OCI-LY1 (cell line): ENCODE data around the gene HOOK2.

Source experiments
- H2AFZ ChIP-seq: fragments of 200-600 bp; sonication (generic), shearing (Covaris generic); 2 replicates; pipeline ENCODE4 v1.6.0; 2014; ENCODE audit warnings: antibody characterized with exemption, mild to moderate bottlenecking, low read length
- H3F3A ChIP-seq: fragments of 200-600 bp; sonication (generic), shearing (Covaris generic); 2 replicates; pipeline ENCODE4 v1.6.0; 2014; ENCODE audit warnings: mild to moderate bottlenecking, antibody characterized with exemption, low read length, moderate library complexity; ENCODE audit not compliant: insufficient read depth
- H3K27ac ChIP-seq: fragments of 200-600 bp; sonication (generic); 2 replicates; pipeline ENCODE4 v1.5.1; 2014; ENCODE audit warnings: low read length, mixed run types, mild to moderate bottlenecking, low read depth; ENCODE audit not compliant: poor library complexity, severe bottlenecking
- H3K27me3 ChIP-seq: fragments of 200-600 bp; sonication (generic); 2 replicates; pipeline ENCODE4 v1.6.0; 2014; ENCODE audit warnings: antibody characterized with exemption, mild to moderate bottlenecking, low read length, moderate library complexity; ENCODE audit not compliant: insufficient read depth
- H3K36me3 ChIP-seq: fragments of 200-600 bp; sonication (generic); 2 replicates; pipeline ENCODE4 v1.6.1; 2014; ENCODE audit warnings: mild to moderate bottlenecking, antibody characterized with exemption, low read length, moderate library complexity, mixed read lengths; ENCODE audit not compliant: insufficient read depth
- H3K4me1 ChIP-seq: fragments of 200-600 bp; sonication (generic); 2 replicates; pipeline ENCODE4 v1.5.1; 2014; ENCODE audit warnings: mild to moderate bottlenecking, low read length, moderate library complexity; ENCODE audit not compliant: insufficient read depth, severe bottlenecking
- H3K4me2 ChIP-seq: fragments of 200-600 bp; sonication (generic), shearing (Covaris generic); 2 replicates; pipeline ENCODE4 v1.6.1; 2014; ENCODE audit warnings: low read length
- H3K4me3 ChIP-seq: fragments of 200-600 bp; sonication (generic); 2 replicates; pipeline ENCODE4 v1.5.1; 2014; ENCODE audit warnings: low read length, low read depth, mild to moderate bottlenecking, mixed read lengths; ENCODE audit not compliant: poor library complexity, severe bottlenecking
- H3K79me2 ChIP-seq: fragments of 200-600 bp; shearing (Covaris generic); 2 replicates; pipeline ENCODE4 v1.6.1; 2016; ENCODE audit warnings: mixed run types, low read length, mixed read lengths; ENCODE audit not compliant: insufficient read depth
- H3K9ac ChIP-seq: fragments of 200-600 bp; sonication (generic), shearing (Covaris generic); 2 replicates; pipeline ENCODE4 v1.6.1; 2014; ENCODE audit warnings: mild to moderate bottlenecking, low read length, mixed read lengths
- H3K9me2 ChIP-seq: fragments of 200-600 bp; sonication (generic), shearing (Covaris generic); 2 replicates; pipeline ENCODE4 v1.6.1; 2014; ENCODE audit warnings: low read depth, mild to moderate bottlenecking, low read length, mixed read lengths
- H3K9me3 ChIP-seq: fragments of 200-600 bp; shearing (Covaris generic); 2 replicates; pipeline ENCODE4 v1.6.1; 2014; ENCODE audit warnings: low read length, mixed read lengths
- H4K20me1 ChIP-seq: fragments of 200-600 bp; sonication (generic), shearing (Covaris generic); 2 replicates; pipeline ENCODE4 v1.6.0; 2016; ENCODE audit warnings: mild to moderate bottlenecking, low read length; ENCODE audit not compliant: insufficient read depth
- CTCF ChIP-seq: fragments of 200-600 bp; sonication (generic), shearing (Covaris generic); IDR thresholded peaks from 2 replicates; pipeline ENCODE4 v1.5.1; 2017; ENCODE audit warnings: mild to moderate bottlenecking, antibody characterized with exemption, low read length, moderate library complexity, mixed read lengths
- EZH2 ChIP-seq: fragments of 200-600 bp; sonication (generic), shearing (Covaris generic); IDR thresholded peaks from 2 replicates; pipeline ENCODE4 v1.8.0; 2017; ENCODE audit warnings: borderline replicate concordance, mixed run types, mild to moderate bottlenecking, antibody characterized with exemption, low read length, moderate library complexity, mixed read lengths

HOOK2 gene

GRCh38 chr19:12783849-12784393, 8.6 kb upstream of the HOOK2 start:
- H3K27ac ChIP-seq: peak overlapping the region; percentile 74
- no peaks in the 10 kb centered on the region for H3K79me2 ChIP-seq
- no peaks in the 10 kb centered on the region for H3K27me3 ChIP-seq
- H4K20me1 ChIP-seq: no peaks in the 10 kb centered on the region
- no peaks in the 10 kb centered on the region for H3K9me2 ChIP-seq
- H3F3A ChIP-seq: no peaks in the 10 kb centered on the region
- H3K4me3 ChIP-seq: no peak overlapping the region
- no peak for TF ChIP-seq EZH2
- no peak for TF ChIP-seq CTCF
- no peak overlapping the region for H2AFZ ChIP-seq
- no peak overlapping the region for H3K4me2 ChIP-seq
- H3K9me3 ChIP-seq: no peaks in the 10 kb centered on the region
- H3K4me1 ChIP-seq: peaks cover 65% of the 10 kb centered on the region
- no peaks in the 10 kb centered on the region for H3K36me3 ChIP-seq
- no peak overlapping the region for H3K9ac ChIP-seq

GRCh38 chr19:12783291-12783848, 8.0 kb upstream of the HOOK2 start:
- Histone ChIP-seq H3K79me2 (no peaks in the 10 kb centered on the region), H2AFZ (no peak overlapping the region), H3K4me3 (peak overlapping the region; percentile 54), H3K4me1 (peaks cover 65% of the 10 kb centered on the region), H3K9me3 (no peaks in the 10 kb centered on the region), H3K27me3 (no peaks in the 10 kb centered on the region), H3K4me2 (no peak overlapping the region; the same call in 1 of the 2 replicates), H3K9me2 (no peaks in the 10 kb centered on the region), H3K27ac (peak overlapping the region; percentile 74), H4K20me1 (no peaks in the 10 kb centered on the region), H3K36me3 (no peaks in the 10 kb centered on the region), H3K9ac (no peak overlapping the region), H3F3A (no peaks in the 10 kb centered on the region)
- TF ChIP-seq EZH2 (no peak), CTCF (no peak)

GRCh38 chr19:12782424-12783290, 7.3 kb upstream of the HOOK2 start:
- Histone ChIP-seq H2AFZ (no peak overlapping the region), H3K9ac (peak overlapping the region; percentile 44; the same call in 1 of the 2 replicates), H3K4me2 (peak overlapping the region; percentile 71), H3F3A (no peaks in the 10 kb centered on the region), H3K4me3 (peak overlapping the region; percentile 54), H3K4me1 (peaks cover 68% of the 10 kb centered on the region), H3K27me3 (no peaks in the 10 kb centered on the region), H4K20me1 (no peaks in the 10 kb centered on the region), H3K9me2 (no peaks in the 10 kb centered on the region), H3K9me3 (no peaks in the 10 kb centered on the region), H3K36me3 (no peaks in the 10 kb centered on the region), H3K27ac (peak overlapping the region; percentile 47), H3K79me2 (no peaks in the 10 kb centered on the region)
- no peak for TF ChIP-seq EZH2
- no peak for TF ChIP-seq CTCF
